ENCODE results near the gene OSCAR.
A peak's percentile ranks its signal among the peaks of the same experiment; 100 is the strongest.

OSCAR gene

GRCh38 chr19:54100561-54100960 lies at the start of gene OSCAR:
TSS of gene OSCAR (minus strand) at chr19:54100803. CDS start at chr19:54100792, 11 bp downstream.
- Histone ChIP-seq H3K4me3 (ENCODE audit: low read depth, low read length) (no peak within 1 kb of the TSS), H3K9ac (ENCODE audit: low read depth, low read length) (no peak within 1 kb of the TSS), H3K4me1 (ENCODE audit: control insufficient read depth, insufficient read depth, low read length) (no peaks in the 10 kb centered on the region), H3K27me3 (ENCODE audit: control insufficient read depth, insufficient read depth, low read length) (peaks cover 17% of the 10 kb centered on the region), H3K9me3 (ENCODE audit: control insufficient read depth, insufficient read depth, low read length) (no peaks in the 10 kb centered on the region), H3K36me3 (ENCODE audit: control insufficient read depth, insufficient read depth, low read length) (peaks cover 10% of the 10 kb centered on the region), H3K27ac (ENCODE audit: low read depth, low read length) (no peak within 1 kb of the TSS)

GRCh38 chr19:54149021-54149812 lies 48.6 kb upstream of the OSCAR start:
- no peak overlapping the region for H3K9ac ChIP-seq (ENCODE audit: low read depth, low read length)
- peaks cover 96% of the 10 kb centered on the region for H3K36me3 ChIP-seq (ENCODE audit: control insufficient read depth, insufficient read depth, low read length)
- no peaks in the 10 kb centered on the region for H3K9me3 ChIP-seq (ENCODE audit: control insufficient read depth, insufficient read depth, low read length)
- H3K4me3 ChIP-seq (ENCODE audit: low read depth, low read length): no peak overlapping the region
- H3K27me3 ChIP-seq (ENCODE audit: control insufficient read depth, insufficient read depth, low read length): no peaks in the 10 kb centered on the region
- no peaks in the 10 kb centered on the region for H3K4me1 ChIP-seq (ENCODE audit: control insufficient read depth, insufficient read depth, low read length)
- no peak overlapping the region for H3K27ac ChIP-seq (ENCODE audit: low read depth, low read length)

- Histone ChIP-seq H3K27ac (ENCODE audit: low read depth, low read length) (no peak overlapping the region), H3K4me3 (ENCODE audit: low read depth, low read length) (no peak overlapping the region), H3K36me3 (ENCODE audit: control insufficient read depth, insufficient read depth, low read length) (peaks cover 96% of the 10 kb centered on the region), H3K27me3 (ENCODE audit: control insufficient read depth, insufficient read depth, low read length) (no peaks in the 10 kb centered on the region), H3K4me1 (ENCODE audit: control insufficient read depth, insufficient read depth, low read length) (no peaks in the 10 kb centered on the region), H3K9me3 (ENCODE audit: control insufficient read depth, insufficient read depth, low read length) (no peaks in the 10 kb centered on the region), H3K9ac (ENCODE audit: low read depth, low read length) (no peak overlapping the region)
These were observed 47.6 kb upstream of the OSCAR start for GRCh38 chr19:54148158-54148557.

GRCh38 chr19:54147676-54148075 lies 47.1 kb upstream of the OSCAR start:
- no peak overlapping the region for H3K27ac ChIP-seq (ENCODE audit: low read depth, low read length)
- H3K4me1 ChIP-seq (ENCODE audit: control insufficient read depth, insufficient read depth, low read length): no peaks in the 10 kb centered on the region
- no peak overlapping the region for H3K4me3 ChIP-seq (ENCODE audit: low read depth, low read length)
- H3K27me3 ChIP-seq (ENCODE audit: control insufficient read depth, insufficient read depth, low read length): no peaks in the 10 kb centered on the region
- no peaks in the 10 kb centered on the region for H3K9me3 ChIP-seq (ENCODE audit: control insufficient read depth, insufficient read depth, low read length)
- no peak overlapping the region for H3K9ac ChIP-seq (ENCODE audit: low read depth, low read length)
- peaks cover 96% of the 10 kb centered on the region for H3K36me3 ChIP-seq (ENCODE audit: control insufficient read depth, insufficient read depth, low read length)

GRCh38 chr19:54145541-54146158 lies 45.0 kb upstream of the OSCAR start:
- peaks cover 97% of the 10 kb centered on the region for H3K36me3 ChIP-seq (ENCODE audit: control insufficient read depth, insufficient read depth, low read length)
- H3K4me1 ChIP-seq (ENCODE audit: control insufficient read depth, insufficient read depth, low read length): no peaks in the 10 kb centered on the region
- H3K4me3 ChIP-seq (ENCODE audit: low read depth, low read length): no peak overlapping the region
- no peak overlapping the region for H3K9ac ChIP-seq (ENCODE audit: low read depth, low read length)
- H3K9me3 ChIP-seq (ENCODE audit: control insufficient read depth, insufficient read depth, low read length): no peaks in the 10 kb centered on the region
- H3K27me3 ChIP-seq (ENCODE audit: control insufficient read depth, insufficient read depth, low read length): no peaks in the 10 kb centered on the region
- H3K27ac ChIP-seq (ENCODE audit: low read depth, low read length): no peak overlapping the region

GRCh38 chr19:54142166-54142780 lies 41.7 kb upstream of the OSCAR start:
- Histone ChIP-seq H3K9ac (ENCODE audit: low read depth, low read length) (no peak overlapping the region), H3K4me3 (ENCODE audit: low read depth, low read length) (no peak overlapping the region), H3K27me3 (ENCODE audit: control insufficient read depth, insufficient read depth, low read length) (no peaks in the 10 kb centered on the region), H3K4me1 (ENCODE audit: control insufficient read depth, insufficient read depth, low read length) (no peaks in the 10 kb centered on the region; the same call in 1 of the 2 replicates), H3K36me3 (ENCODE audit: control insufficient read depth, insufficient read depth, low read length) (peaks cover 83% of the 10 kb centered on the region), H3K9me3 (ENCODE audit: control insufficient read depth, insufficient read depth, low read length) (no peaks in the 10 kb centered on the region), H3K27ac (ENCODE audit: low read depth, low read length) (no peak overlapping the region)

GRCh38 chr19:54141356-54141755 lies 40.8 kb upstream of the OSCAR start:
- H3K9ac ChIP-seq (ENCODE audit: low read depth, low read length): no peak overlapping the region
- H3K36me3 ChIP-seq (ENCODE audit: control insufficient read depth, insufficient read depth, low read length): peaks cover 73% of the 10 kb centered on the region

GRCh38 chr19:54138489-54139256 lies 38.1 kb upstream of the OSCAR start:
- Histone ChIP-seq H3K4me3 (ENCODE audit: low read depth, low read length) (peak overlapping the region; percentile 69), H3K36me3 (ENCODE audit: control insufficient read depth, insufficient read depth, low read length) (peaks cover 47% of the 10 kb centered on the region)

More at GRCh38 chr19:54141356-54141755, 40.8 kb upstream of the OSCAR start:
- Histone ChIP-seq H3K4me3 (ENCODE audit: low read depth, low read length) (no peak overlapping the region), H3K27ac (ENCODE audit: low read depth, low read length) (no peak overlapping the region), H3K4me1 (ENCODE audit: control insufficient read depth, insufficient read depth, low read length) (peaks cover under 1% of the 10 kb centered on the region), H3K27me3 (ENCODE audit: control insufficient read depth, insufficient read depth, low read length) (no peaks in the 10 kb centered on the region), H3K9me3 (ENCODE audit: control insufficient read depth, insufficient read depth, low read length) (no peaks in the 10 kb centered on the region)

GRCh38 chr19:54137699-54138488 lies 37.3 kb upstream of the OSCAR start, which contains the start of gene CNOT3:
TSS of gene CNOT3 (plus strand) at chr19:54137762. CDS start at chr19:54142979, 5,217 bp downstream.
- Histone ChIP-seq H3K9me3 (ENCODE audit: control insufficient read depth, insufficient read depth, low read length) (no peaks in the 10 kb centered on the region), H3K27ac (ENCODE audit: low read depth, low read length) (peak within 1 kb of the TSS; percentile 95), H3K4me1 (ENCODE audit: control insufficient read depth, insufficient read depth, low read length) (peaks cover 7% of the 10 kb centered on the region), H3K36me3 (ENCODE audit: control insufficient read depth, insufficient read depth, low read length) (peaks cover 39% of the 10 kb centered on the region), H3K4me3 (ENCODE audit: low read depth, low read length) (peak within 1 kb of the TSS; percentile 75), H3K9ac (ENCODE audit: low read depth, low read length) (peak within 1 kb of the TSS; percentile 82), H3K27me3 (ENCODE audit: control insufficient read depth, insufficient read depth, low read length) (no peaks in the 10 kb centered on the region)

More at GRCh38 chr19:54138489-54139256, 38.1 kb upstream of the OSCAR start:
- Histone ChIP-seq H3K9me3 (ENCODE audit: control insufficient read depth, insufficient read depth, low read length) (no peaks in the 10 kb centered on the region), H3K9ac (ENCODE audit: low read depth, low read length) (no peak overlapping the region), H3K27me3 (ENCODE audit: control insufficient read depth, insufficient read depth, low read length) (no peaks in the 10 kb centered on the region), H3K4me1 (ENCODE audit: control insufficient read depth, insufficient read depth, low read length) (peaks cover 7% of the 10 kb centered on the region), H3K27ac (ENCODE audit: low read depth, low read length) (no peak overlapping the region)

Measured in HUES48 (cell line).